Calu3 (cell line): ENCODE results near the gene SNRNP27. TPM values are rescaled to one million over a fixed set of nuclear protein-coding genes. Genes with fewer than 3 reads are reported as not detected.

Experiments used
- BruUV-seq: library from RNA; stranded (reverse); fragments of 400-500 nt; replicated peaks from 2 replicates; lab custom pipeline; 2021; lab: Mats Ljungman, UMichigan
- CTCF ChIA-PET: fragments of 300-600 bp; sonication (Branson Sonifier 250); formaldehyde crosslinking; loops from one replicate; lab custom pipeline; 2022; ENCODE audit warnings: antibody characterized with exemption; lab: Charles Lee
- DNase-seq: peaks from one replicate; pipeline ENCODE4 v3.0.0; 2022
- H3K27ac Mint-ChIP-seq: one replicate; pipeline ENCODE4 v1.8.0; 2022; ENCODE audit warnings: mixed read lengths; ENCODE audit not compliant: unreplicated experiment
- H3K27me3 Mint-ChIP-seq: one replicate; pipeline ENCODE4 v1.8.0; 2022; ENCODE audit warnings: mixed read lengths; ENCODE audit not compliant: unreplicated experiment
- H3K36me3 Mint-ChIP-seq: one replicate; pipeline ENCODE4 v1.8.0; 2022; ENCODE audit warnings: mild to moderate bottlenecking, moderate library complexity, mixed read lengths; ENCODE audit not compliant: insufficient read depth, unreplicated experiment
- H3K4me1 Mint-ChIP-seq: one replicate; pipeline ENCODE4 v1.8.0; 2022; ENCODE audit warnings: mild to moderate bottlenecking, low read depth, mixed read lengths; ENCODE audit not compliant: unreplicated experiment
- H3K4me3 Mint-ChIP-seq: one replicate; pipeline ENCODE4 v1.8.0; 2022; ENCODE audit warnings: mild to moderate bottlenecking, low read depth, moderate library complexity, mixed read lengths; ENCODE audit not compliant: unreplicated experiment
- H3K9me3 Mint-ChIP-seq: one replicate; pipeline ENCODE4 v1.8.0; 2022; ENCODE audit warnings: low read depth, mixed read lengths; ENCODE audit not compliant: unreplicated experiment
- CTCF ChIP-seq: fragments of 200-600 bp; IDR thresholded peaks from one replicate; pipeline ENCODE4 v1.8.0; 2022; ENCODE audit warnings: antibody characterized with exemption; ENCODE audit not compliant: unreplicated experiment
- intact Hi-C: fragments of 100-400 bp; cut with micrococcal nuclease; formaldehyde crosslinking; loops from one replicate; pipeline ENCODE4 v1.10.0; 2022; ENCODE audit not compliant: unreplicated experiment
- total RNA-seq: library from RNA; stranded (reverse); gene quantifications from 2 replicates; pipeline ENCODE4 v1.2.3, GENCODE V29; 2022

Gene SNRNP27
- total RNA-seq, 1 experiment from 2014 or later = 36.3 TPM

- no peak for DNase-seq
- Mint-ChIP-seq H3K9me3 (no peaks in the 10 kb centered on the region), H3K4me1 (peaks cover 28% of the 10 kb centered on the region), H3K4me3 (no peak overlapping the region), H3K36me3 (peaks cover 28% of the 10 kb centered on the region), H3K27ac (no peak overlapping the region), H3K27me3 (no peaks in the 10 kb centered on the region)
- CTCF ChIA-PET = interaction anchor here (0.6 kb wide), 1 partner anchor 897 kb away, joined by 3 read pairs; no protein-coding TSS in a partner anchor
- no peak for TF ChIP-seq CTCF
- intact Hi-C loops = no loop called here
- BruUV-seq = no TSS peak
Observed at GRCh38 chr2:69943000-69943842, 49.5 kb downstream of the SNRNP27 start.

GRCh38 chr2:69943843-69944525 lies 50.2 kb downstream of the SNRNP27 start:
- no peak overlapping the region for H3K27ac Mint-ChIP-seq
- CTCF ChIA-PET = no interaction called here

GRCh38 chr2:69944756-69945155 lies 51.0 kb downstream of the SNRNP27 start:
- Mint-ChIP-seq H3K4me1 (peaks cover 28% of the 10 kb centered on the region), H3K9me3 (no peaks in the 10 kb centered on the region), H3K27ac (no peak overlapping the region), H3K4me3 (no peak overlapping the region), H3K27me3 (no peaks in the 10 kb centered on the region), H3K36me3 (peaks cover 14% of the 10 kb centered on the region)
- no TSS peak for BruUV-seq
- DNase-seq = no peak
- CTCF ChIA-PET = no interaction called here
- TF ChIP-seq CTCF = no peak
- intact Hi-C loops = no loop called here

More at GRCh38 chr2:69943843-69944525, 50.2 kb downstream of the SNRNP27 start:
- Mint-ChIP-seq H3K9me3 (no peaks in the 10 kb centered on the region), H3K36me3 (peaks cover 20% of the 10 kb centered on the region), H3K27me3 (no peaks in the 10 kb centered on the region), H3K4me3 (no peak overlapping the region), H3K4me1 (peaks cover 28% of the 10 kb centered on the region)
- TF ChIP-seq CTCF = no peak
- DNase-seq = no peak
- intact Hi-C loops = no loop called here
- BruUV-seq = no TSS peak

- CTCF ChIA-PET = no interaction called here
- Mint-ChIP-seq H3K27me3 (no peaks in the 10 kb centered on the region), H3K4me1 (peaks cover 28% of the 10 kb centered on the region), H3K4me3 (no peak overlapping the region), H3K27ac (no peak overlapping the region), H3K36me3 (peaks cover 10% of the 10 kb centered on the region), H3K9me3 (no peaks in the 10 kb centered on the region)
- no peak for DNase-seq
- no peak for TF ChIP-seq CTCF
- intact Hi-C loops = no loop called here
- no TSS peak for BruUV-seq
Observed at GRCh38 chr2:69945441-69945840, 51.7 kb downstream of the SNRNP27 start.
